VCaP (cell line): ENCODE results near the gene PPP6R2.
A peak's percentile ranks its signal among the peaks of the same experiment; 100 is the strongest.

Experiments used
- H3K27ac ChIP-seq: fragments of 450-650 bp; 2 replicates; pipeline ENCODE4 v1.5.1; 2017
- TF ChIP-seq, protein P1 (sequence below): fragments of 450-650 bp; conservative IDR thresholded peaks from 2 replicates; pipeline ENCODE4 v1.5.1; 2017; ENCODE audit warnings: mild to moderate bottlenecking, moderate library complexity

PPP6R2 gene

DNA sequence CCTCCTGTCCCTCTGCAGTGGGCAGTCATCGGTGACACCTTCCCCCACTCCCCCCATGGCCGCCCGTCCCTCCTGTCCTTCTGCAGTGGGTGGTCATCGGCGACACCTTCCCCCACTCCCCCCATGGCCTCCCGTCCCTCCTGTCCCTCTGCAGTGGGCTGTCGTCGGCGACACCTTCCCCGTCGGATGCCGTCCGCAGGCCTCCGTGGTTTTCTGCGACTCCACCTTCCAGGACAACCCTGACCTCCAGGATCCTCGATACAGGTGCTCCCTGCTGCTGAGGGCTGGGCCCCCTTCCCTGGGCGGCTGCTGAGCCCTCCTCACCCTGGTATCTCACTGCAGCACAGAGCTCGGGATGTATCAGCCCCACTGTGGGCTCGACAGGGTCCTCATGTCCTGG is 145.8 kb downstream of the PPP6R2 start:
- TF ChIP-seq, protein P1, sequence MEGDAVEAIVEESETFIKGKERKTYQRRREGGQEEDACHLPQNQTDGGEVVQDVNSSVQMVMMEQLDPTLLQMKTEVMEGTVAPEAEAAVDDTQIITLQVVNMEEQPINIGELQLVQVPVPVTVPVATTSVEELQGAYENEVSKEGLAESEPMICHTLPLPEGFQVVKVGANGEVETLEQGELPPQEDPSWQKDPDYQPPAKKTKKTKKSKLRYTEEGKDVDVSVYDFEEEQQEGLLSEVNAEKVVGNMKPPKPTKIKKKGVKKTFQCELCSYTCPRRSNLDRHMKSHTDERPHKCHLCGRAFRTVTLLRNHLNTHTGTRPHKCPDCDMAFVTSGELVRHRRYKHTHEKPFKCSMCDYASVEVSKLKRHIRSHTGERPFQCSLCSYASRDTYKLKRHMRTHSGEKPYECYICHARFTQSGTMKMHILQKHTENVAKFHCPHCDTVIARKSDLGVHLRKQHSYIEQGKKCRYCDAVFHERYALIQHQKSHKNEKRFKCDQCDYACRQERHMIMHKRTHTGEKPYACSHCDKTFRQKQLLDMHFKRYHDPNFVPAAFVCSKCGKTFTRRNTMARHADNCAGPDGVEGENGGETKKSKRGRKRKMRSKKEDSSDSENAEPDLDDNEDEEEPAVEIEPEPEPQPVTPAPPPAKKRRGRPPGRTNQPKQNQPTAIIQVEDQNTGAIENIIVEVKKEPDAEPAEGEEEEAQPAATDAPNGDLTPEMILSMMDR: no peak
- H3K27ac ChIP-seq: no peak overlapping the region

DNA sequence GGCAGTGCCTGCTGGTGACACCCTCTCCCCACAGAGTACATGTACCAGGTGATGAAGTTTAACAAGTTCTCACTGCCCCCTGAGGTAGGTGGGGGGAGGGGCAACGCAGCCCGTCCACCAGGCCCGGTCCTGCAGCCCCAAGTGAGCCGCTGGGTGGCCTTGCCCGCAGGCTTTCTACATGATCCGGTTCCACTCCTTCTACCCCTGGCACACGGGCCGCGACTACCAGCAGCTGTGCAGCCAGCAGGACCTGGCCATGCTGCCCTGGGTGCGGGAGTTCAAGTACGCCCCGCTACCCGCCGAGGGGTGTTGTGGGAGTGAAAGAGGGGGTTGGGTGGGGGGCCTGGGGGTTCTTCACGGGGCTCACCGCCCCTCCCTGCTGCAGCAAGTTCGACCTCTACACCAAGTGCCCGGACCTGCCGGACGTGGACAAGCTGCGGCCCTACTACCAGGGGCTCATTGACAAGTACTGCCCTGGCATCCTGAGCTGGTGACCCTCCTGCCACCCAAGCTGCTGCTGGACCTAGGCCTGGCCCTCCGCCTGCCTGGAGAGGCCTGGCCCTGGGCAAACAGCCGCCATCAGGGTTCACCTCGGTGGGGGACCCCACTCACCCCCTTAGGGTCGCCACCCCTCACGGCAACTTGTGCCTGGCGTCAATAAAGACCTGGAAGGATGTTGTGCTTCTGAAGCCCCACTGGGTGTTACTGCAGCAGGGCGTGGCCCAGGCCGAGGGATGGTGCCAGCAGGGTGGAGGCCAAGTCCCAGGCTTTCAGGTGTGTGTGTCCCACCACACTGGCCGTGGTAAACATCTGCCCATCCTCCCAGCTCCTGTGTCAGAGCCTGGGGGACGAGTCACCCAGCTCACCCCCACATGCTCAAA is 146.5 kb downstream of the PPP6R2 start:
- no peak overlapping the region for H3K27ac ChIP-seq
- TF ChIP-seq, protein P1: no peak

DNA sequence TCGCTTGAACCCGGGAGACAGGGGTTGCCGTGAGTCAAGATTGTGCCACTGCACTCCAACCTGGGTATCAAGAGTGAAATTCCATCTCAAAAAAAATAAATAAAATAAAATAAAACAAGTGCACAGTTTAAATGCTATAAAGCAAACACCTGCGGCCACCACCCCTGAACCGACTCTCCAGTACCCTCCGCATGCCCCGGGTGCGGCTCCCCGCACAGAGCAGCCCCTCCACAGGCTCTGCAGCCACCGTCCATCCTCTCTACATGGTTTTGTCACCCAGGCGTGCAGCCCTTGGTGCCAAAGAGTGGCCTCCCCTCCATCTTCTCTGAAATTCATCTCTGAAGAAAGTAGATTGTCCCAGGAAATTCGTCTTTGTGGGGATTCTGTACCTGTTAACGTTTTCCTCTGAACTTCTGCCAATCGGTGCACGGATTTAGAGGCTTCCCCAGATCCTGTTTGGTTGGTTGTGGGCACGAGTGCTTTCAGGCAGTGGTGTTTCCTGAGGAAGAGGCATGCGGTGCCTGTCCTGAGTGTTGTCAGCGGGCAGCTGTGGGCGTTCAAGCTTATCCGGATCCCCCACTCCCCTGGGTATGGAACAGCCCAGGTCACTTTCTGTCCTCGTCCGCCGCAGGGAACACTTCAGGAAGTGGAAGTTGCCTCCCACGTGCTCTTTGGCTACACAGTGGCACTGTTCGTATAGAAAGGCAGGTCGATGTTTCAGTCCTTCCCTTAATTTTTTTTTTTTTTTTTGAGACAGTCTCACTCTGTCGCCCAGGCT is 147.6 kb downstream of the PPP6R2 start:
- TF ChIP-seq, protein P1: no peak
- 0 out of 2 replicates have a peak overlapping the region, but pooled peaks have one; percentile 11 for H3K27ac ChIP-seq
